ENCODE data around the gene ADGRA1.

DNA sequence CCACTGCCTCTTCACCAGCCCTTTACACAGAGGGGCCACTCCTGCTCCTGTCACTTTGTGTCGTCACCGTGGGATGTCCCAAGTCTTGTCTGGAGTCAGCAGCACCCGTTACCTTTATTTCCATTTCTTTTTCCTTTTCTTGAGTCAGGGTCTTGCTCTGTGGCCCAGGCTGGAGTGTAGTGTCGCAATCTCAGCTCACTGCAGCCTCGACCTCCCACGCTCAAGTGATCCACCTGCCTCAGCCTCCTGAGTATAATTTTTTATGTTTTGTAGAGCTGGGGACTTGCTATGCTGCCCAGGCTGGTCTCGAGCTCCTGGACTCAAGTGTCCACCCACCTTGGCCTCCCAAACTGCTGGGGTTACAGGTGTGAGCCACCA, 28.6 kb upstream of the ADGRA1 start:
- TF ChIP-seq, protein P1, sequence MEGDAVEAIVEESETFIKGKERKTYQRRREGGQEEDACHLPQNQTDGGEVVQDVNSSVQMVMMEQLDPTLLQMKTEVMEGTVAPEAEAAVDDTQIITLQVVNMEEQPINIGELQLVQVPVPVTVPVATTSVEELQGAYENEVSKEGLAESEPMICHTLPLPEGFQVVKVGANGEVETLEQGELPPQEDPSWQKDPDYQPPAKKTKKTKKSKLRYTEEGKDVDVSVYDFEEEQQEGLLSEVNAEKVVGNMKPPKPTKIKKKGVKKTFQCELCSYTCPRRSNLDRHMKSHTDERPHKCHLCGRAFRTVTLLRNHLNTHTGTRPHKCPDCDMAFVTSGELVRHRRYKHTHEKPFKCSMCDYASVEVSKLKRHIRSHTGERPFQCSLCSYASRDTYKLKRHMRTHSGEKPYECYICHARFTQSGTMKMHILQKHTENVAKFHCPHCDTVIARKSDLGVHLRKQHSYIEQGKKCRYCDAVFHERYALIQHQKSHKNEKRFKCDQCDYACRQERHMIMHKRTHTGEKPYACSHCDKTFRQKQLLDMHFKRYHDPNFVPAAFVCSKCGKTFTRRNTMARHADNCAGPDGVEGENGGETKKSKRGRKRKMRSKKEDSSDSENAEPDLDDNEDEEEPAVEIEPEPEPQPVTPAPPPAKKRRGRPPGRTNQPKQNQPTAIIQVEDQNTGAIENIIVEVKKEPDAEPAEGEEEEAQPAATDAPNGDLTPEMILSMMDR (IDR thresholded peaks at IDR 0.05) = no peak
- TF ChIP-seq POLR2A (IDR thresholded peaks at IDR 0.05) = no peak
